GM19240 (cell line): Measurements from ENCODE around the gene CC2D2A.
"Not testable (repeated sequence)": the region's sequence is repeated elsewhere in the genome, so short reads cannot be mapped to it uniquely, and the experiment has no call there.

ENCODE experiments used
- DNase-seq: peaks from one replicate; pipeline ENCODE4 v3.0.0; 2011; ENCODE audit warnings: low spot score; ENCODE audit not compliant: insufficient read length

The CC2D2A gene

GRCh38 chr4:15556511-15557092, 86.9 kb downstream of the CC2D2A start:
- no peak for DNase-seq

GRCh38 chr4:15557786-15558550, 88.3 kb downstream of the CC2D2A start:
- DNase-seq = no peak

- DNase-seq = no peak
Observed at GRCh38 chr4:15558561-15558960, 88.9 kb downstream of the CC2D2A start.

- no peak for DNase-seq
Observed at GRCh38 chr4:15562114-15562513, 92.4 kb downstream of the CC2D2A start.

- DNase-seq = no peak
Observed at GRCh38 chr4:15562623-15563022, 92.9 kb downstream of the CC2D2A start.

GRCh38 chr4:15563871-15564270, 94.2 kb downstream of the CC2D2A start:
- DNase-seq = no peak

GRCh38 chr4:15568821-15569220, 99.1 kb downstream of the CC2D2A start:
- DNase-seq = no peak

- DNase-seq = no peak
Observed at GRCh38 chr4:15569746-15570145, 100.1 kb downstream of the CC2D2A start.

GRCh38 chr4:15575966-15576365, 106.3 kb downstream of the CC2D2A start:
- no peak for DNase-seq

- no peak for DNase-seq
Observed at GRCh38 chr4:15577508-15577907, 107.8 kb downstream of the CC2D2A start.

GRCh38 chr4:15584785-15585184, 115.1 kb downstream of the CC2D2A start:
- DNase-seq = no peak

GRCh38 chr4:15585331-15585730, 115.6 kb downstream of the CC2D2A start:
- no peak for DNase-seq

GRCh38 chr4:15586066-15586465, 116.4 kb downstream of the CC2D2A start:
- no peak for DNase-seq

GRCh38 chr4:15587649-15588048, 118.0 kb downstream of the CC2D2A start:
- DNase-seq = no peak

- DNase-seq = no peak
Observed at GRCh38 chr4:15592799-15593198, 123.1 kb downstream of the CC2D2A start.

- no peak for DNase-seq
Observed at GRCh38 chr4:15598644-15599043, 129.0 kb downstream of the CC2D2A start.

GRCh38 chr4:15600176-15600575, 130.5 kb downstream of the CC2D2A start:
- DNase-seq = no peak

GRCh38 chr4:15601862-15602261, 132.2 kb downstream of the CC2D2A start:
- DNase-seq = no peak

- DNase-seq = no peak
Observed at GRCh38 chr4:15605537-15605936, 135.9 kb downstream of the CC2D2A start.

GRCh38 chr4:15610855-15611254, 141.2 kb downstream of the CC2D2A start:
- DNase-seq = no peak

GRCh38 chr4:15612136-15612535, 142.5 kb downstream of the CC2D2A start:
- DNase-seq = no peak

- not testable (repeated sequence) for DNase-seq
Observed at GRCh38 chr4:15614891-15615290, 145.2 kb downstream of the CC2D2A start.

- DNase-seq = not testable (repeated sequence)
Observed at GRCh38 chr4:15617407-15617806, 147.7 kb downstream of the CC2D2A start.
